NCI-H510A (cell line): ENCODE measurements around the gene PPP1R13B.

Experiments used
- DNase-seq: peaks from one replicate; lab custom pipeline; 2025; lab: John Stamatoyannopoulos, UW

The PPP1R13B gene

GRCh38 chr14:103730490-103731035 is 116.8 kb downstream of the PPP1R13B start:
- DNase-seq = no peak

- DNase-seq = no peak
These were observed 117.6 kb downstream of the PPP1R13B start for GRCh38 chr14:103729496-103730448.

- no peak for DNase-seq
These were observed 118.7 kb downstream of the PPP1R13B start for GRCh38 chr14:103728721-103729120.

GRCh38 chr14:103728141-103728540 is 119.2 kb downstream of the PPP1R13B start:
- DNase-seq = no peak

GRCh38 chr14:103727313-103727980 is 119.9 kb downstream of the PPP1R13B start:
- DNase-seq = peak; percentile 73

DNA sequence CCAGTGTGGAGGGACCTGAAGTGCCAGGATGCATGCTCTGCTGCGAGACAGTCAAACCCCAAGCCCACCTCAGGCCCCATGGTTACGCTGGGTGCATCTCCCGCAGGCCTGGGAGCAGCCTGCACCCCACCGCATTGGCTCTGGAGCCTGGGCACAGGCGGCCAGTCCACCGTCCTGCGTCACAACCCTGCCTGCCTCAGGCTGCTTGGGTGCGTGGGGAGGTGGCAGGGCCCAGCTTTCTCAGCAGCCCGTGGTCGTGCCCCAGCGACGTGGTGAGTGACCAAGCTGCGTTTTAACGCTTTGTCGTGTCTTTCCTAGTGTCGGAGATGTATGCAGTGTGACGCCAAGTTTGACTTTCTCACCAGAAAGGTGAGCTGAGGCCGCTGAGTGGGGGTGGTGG is 120.9 kb downstream of the PPP1R13B start:
- DNase-seq = no peak

DNA sequence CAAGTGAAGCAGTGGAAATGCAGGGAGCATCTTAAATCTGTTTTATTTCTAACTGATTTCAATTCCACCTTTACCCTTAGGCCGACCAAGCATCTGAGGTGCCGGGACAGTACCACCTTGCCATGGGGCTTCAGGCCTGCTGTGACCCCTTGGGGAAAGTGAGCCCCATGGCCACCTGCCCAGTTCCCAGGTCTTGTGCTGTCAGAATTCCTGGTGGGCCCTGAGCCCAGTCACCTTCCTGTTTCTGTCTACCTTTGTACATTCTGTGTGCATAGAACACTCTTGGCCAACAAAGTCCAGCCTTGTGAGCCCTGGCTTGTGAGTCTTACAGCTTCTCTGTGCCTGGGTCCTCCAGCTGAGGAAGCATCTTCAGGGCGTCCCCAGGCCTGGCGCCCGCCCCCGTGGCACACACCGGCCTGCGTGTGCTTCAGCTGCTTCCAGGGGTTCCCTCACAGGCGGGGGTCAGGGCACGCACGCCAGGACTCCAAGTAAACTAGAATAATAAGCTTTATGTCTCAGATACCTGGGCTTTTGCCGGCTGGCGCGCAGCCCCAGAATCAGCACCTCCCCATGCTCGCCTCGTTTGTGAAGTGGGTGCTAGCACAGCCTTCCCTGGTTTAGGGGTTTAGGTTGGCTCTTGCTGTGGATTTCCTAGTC is 121.5 kb downstream of the PPP1R13B start:
- no peak for DNase-seq

DNA sequence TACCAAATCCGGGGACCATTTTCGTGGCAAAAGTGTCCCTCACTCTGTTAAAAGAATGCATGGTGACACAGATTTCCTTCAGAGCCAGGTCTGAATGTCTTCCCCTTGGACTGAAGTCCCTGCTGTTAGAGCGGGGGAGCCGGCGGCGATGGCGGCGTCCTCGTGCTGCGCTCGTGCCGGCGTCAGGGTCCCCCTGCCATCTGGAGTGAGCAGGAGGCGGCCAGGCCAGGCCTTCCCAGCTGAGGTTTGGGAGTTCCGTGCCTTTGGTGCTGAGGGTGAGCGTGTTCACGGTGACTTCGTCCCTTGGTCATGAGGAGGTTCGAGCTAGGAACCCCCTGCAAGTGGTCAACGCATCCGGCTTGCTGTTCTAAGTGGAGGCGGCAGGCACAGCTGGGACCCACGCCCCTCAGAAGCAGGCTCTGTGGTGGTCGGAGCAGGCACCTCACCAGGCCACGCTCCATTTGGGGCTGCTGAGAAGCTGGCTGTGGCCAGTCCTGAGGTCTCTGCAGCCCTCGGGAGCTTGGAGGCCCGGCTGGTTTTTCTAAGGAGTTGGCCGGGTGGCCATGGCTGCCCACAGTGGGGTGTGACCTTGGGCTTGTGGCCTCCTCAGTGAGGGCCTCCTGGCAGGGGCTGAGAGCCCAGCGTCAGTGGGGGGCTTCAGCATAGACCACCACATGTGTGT is 122.2 kb downstream of the PPP1R13B start:
- no peak for DNase-seq

DNA sequence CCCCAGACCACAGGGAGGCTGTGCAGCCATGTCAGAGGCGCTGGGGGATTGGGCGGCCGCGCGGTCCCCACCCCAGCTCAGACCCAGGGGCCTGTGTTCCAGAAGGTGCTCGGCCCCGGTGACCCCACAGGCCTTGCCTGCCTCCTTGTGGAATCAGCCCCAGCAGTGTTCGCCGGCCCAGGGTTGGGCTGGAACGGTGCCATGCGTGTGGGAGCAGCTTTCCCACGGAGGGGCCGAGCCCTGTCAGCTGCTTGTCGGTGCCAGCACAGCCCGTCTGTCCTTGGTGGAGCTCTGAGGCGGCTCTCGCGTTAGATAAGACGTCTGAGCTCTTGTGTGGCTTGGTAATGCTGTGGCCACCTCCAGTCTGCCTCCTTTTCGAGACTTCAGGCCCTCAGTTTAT is 123.3 kb downstream of the PPP1R13B start:
- no peak for DNase-seq

DNA sequence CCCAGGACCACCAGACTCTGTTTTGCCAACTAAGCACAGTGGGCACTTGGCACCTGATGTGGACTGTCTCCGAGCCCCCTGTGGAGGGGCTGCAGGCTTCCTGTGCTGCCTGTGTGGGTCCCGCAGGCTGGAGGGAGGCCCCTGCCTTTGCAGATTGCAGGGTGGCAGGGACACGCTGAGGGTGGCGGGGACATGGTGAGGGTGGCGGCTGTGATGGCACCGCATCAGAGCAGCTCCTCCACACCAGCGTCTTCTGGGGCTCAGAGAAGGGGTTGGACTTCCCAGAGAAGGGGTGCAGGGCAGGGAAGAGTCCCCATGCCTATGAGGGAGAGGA is 123.7 kb downstream of the PPP1R13B start:
- no peak for DNase-seq

DNA sequence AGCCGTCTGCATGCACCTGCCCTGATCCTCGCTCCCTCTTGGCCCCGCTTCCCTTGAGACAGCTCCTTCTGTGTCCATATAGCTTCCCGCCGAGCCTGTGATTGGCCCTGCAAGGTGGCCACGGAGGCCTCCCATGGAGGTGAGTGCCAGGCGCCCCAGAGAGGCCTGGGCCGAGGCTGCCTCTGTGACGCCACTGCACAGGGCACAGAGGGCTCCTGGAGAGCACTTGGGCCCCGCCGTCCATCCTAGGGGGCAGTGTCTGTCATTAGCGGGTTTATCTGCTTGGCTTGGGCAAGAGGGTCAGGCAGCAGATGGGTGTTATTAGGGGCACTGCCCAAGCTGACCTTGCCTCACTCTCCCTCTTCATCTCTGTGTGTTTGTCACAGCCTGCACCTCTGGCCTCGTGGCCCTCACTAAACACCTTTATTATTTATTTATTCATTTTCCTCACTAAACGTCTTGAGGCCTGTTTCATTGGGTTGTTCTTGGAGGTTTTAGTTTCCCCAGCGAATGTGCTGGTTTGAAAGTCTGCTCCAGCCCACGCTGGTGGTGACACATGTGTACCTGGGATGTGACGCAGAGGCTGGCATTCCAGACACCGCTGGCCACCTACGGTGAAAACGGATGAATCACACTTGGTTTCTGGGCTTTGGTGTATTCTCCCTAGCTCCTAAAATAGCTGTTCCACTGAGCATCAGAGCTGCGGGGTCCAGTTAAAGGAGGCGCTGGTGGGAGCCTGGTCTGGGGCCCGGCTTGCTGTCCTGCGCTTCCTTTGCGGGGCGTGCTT is 125.8 kb downstream of the PPP1R13B start:
- no peak for DNase-seq

DNA sequence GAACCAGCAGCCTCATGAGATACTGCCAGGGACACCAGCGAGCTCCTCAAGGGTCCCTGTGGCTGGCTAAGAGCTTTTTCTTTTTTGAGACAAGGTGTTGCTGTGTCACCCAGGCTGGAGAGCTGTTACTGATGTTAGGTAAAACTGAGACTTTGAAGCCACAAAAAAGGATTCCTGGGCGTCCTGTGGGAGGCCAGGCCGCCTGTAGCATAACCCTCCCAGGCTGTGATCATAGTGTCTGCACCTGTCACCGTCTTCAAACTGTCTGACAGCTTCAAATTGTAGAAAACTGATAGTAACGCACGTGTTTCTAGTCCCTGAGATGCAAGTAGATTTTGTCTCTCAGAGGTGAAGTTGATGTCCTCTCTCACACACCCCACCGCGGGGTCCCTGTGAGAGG is 127.6 kb downstream of the PPP1R13B start:
- DNase-seq = no peak

- no peak for DNase-seq
These were observed 128.8 kb downstream of the PPP1R13B start for GRCh38 chr14:103718572-103718971.

DNA sequence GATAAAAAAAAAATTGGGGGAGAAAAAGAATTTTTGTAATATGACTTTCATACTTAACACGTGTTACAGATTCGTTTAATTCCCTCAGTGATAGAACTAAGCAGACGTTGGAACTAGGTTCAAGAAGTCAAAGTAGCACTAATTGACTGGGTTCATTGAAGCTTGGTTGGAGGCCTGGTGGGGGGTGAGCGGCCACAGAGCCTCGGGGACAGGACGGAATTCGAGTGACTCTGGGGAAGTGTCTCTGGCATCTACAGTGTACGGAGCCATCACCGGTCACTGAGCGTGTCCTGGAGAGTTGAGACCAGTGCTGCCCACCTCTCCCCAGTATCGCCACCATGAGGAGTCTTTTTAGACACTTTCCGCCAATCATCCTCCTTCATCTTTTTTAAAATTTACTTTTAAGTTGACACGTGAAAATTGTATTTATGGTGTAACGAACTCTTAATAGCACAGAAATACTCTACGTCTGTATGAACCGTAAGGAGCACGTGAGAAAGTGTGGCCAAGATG is 130.4 kb downstream of the PPP1R13B start:
- DNase-seq = no peak

- no peak for DNase-seq
These were observed 131.1 kb downstream of the PPP1R13B start for GRCh38 chr14:103716091-103716801.

DNA sequence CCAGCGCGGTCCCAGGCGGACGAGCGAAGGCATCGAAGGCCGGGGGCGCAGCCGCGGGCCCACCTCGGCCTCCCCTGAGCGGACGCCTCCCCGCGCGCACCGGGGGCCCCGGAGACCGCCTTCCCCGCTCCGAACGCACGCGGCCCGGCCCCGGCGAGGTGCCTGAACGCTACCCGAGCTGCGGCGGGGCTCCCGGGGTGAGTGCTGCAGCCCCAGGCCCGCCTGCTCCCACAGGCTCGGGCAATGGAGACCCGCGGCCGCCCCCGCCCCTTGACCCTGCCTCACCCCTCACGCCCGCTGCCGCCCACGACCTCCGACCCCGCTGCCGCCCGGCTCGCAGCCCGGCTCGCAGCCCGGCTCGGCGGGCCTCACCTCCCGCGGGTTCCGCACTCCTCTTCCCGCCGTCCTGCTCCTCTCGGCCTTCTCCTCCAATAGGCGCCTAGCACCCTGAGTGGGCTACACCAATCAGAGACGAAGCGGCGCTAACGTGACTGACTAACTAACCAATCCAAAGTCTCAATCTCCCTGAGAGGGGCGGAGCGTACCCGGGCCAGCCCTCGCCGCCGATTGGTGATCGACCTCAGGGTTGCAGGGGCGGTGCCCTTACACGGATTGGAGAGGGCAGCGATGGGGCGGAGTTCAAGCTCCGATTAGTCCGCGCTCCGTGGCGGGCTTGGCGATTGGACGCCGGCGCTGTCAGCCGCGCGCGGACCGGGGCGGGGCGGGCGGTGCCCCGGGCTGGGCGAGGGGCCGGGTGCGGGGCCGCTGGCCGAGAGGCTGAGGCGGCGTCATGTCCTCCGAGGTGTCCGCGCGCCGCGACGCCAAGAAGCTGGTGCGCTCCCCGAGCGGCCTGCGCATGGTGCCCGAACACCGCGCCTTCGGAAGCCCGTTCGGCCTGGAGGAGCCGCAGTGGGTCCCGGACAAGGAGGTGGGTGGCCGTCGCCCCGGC is 132.0 kb downstream of the PPP1R13B start, which contains the start of the genes XRCC3 and ZFYVE21:
TSS of gene XRCC3 (minus strand) at position 400 of the 949 bp plus-strand sequence. CDS start 4,364 bp downstream, outside the sequence.
TSS of gene ZFYVE21 (plus strand) at position 759 of the 949 bp plus-strand sequence. CDS start at position 791, 32 bp downstream.
- peak; percentile 99 for DNase-seq

DNA sequence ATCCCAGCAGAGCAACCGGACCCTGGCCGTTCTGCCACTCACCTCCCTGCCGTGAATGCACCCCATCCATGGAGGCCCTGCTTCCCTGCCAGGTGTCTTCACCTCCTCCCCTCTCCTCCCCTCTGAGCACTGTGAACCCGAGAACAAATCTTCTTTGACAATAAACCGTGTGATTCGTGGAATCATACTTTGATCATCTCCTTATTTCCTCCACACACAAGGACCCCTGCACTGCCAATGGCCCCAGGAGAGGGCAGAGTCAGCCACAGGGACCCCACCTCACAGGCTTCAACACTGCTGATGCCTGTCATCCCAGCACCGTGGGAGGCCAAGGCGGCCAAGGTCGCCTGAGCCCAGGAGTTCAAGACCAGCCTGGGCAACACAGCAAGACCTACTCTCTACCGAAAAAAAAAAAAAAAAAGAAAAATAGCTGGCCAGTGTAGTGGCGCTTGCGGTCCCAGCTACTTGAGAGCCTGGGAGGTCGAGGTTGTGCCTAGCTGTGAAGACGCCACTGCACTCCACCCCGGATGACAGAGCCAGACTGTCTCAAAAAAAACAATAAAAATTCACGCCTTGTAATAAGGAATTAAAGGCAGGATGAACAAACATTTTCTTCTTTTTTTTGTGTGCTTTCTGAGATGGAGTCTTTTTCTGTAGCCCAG is 133.2 kb downstream of the PPP1R13B start:
- DNase-seq = no peak
